Tibial artery (tissue), 4 donors: ENCODE data around the gene SLC7A14.

Source experiments
- DNase-seq, 2 donors: peaks; one replicate each; pipeline ENCODE4 v3.0.0-alpha.2; 2019
- H3K27ac ChIP-seq, 2 donors: fragments of 200-600 bp; sonication (generic) in 1 of 2; 1 replicate in 1 of 2; 2 replicates in 1 of 2; pipeline ENCODE4 v1.5.1; 2018 to 2019; ENCODE audit warnings: mild to moderate bottlenecking in 1 of 2
- H3K27me3 ChIP-seq, 2 donors: fragments of 200-600 bp; sonication (generic) in 1 of 2; one replicate each; pipeline versions ENCODE4 v1.5.1 to v1.6.0; 2016 to 2019
- H3K36me3 ChIP-seq, 3 donors: fragments of 200-600 bp; sonication (generic) in 2 of 3; one replicate each; pipeline ENCODE4 v1.5.1; 2016 to 2019; ENCODE audit warnings: mild to moderate bottlenecking in 2 of 3
- H3K4me1 ChIP-seq, 4 donors: fragments of 200-600 bp; sonication (generic) in 2 of 4; 1 replicate in 3 of 4; 2 replicates in 1 of 4; pipeline ENCODE4 v1.5.1; 2016 to 2019
- H3K4me3 ChIP-seq, 2 donors: fragments of 200-600 bp; sonication (generic) in 1 of 2; 1 replicate in 1 of 2; 2 replicates in 1 of 2; pipeline ENCODE4 v1.5.1; 2018 to 2019; ENCODE audit warnings: mild to moderate bottlenecking in 2 of 2
- H3K9me3 ChIP-seq, 3 donors: fragments of 200-600 bp; sonication (generic) in 1 of 3; one replicate each; pipeline ENCODE4 v1.5.1; 2016 to 2019
- intact Hi-C: fragments of 100-400 bp; cut with DNase I; formaldehyde crosslinking; loops from one replicate; pipeline ENCODE4 v1.15.0; 2023; ENCODE audit warnings: low total_unique reads
- TF ChIP-seq, protein P1 (sequence below), 2 experiments: fragments of 200-600 bp in 1 of 2; fragments of 450-650 bp in 1 of 2; IDR thresholded peaks; one replicate each; pipeline ENCODE4 v1.5.1; 2017 to 2019; ENCODE audit warnings: antibody characterized with exemption in 2 of 2, mild to moderate bottlenecking in 1 of 2, moderate library complexity in 1 of 2

SLC7A14 gene

DNA sequence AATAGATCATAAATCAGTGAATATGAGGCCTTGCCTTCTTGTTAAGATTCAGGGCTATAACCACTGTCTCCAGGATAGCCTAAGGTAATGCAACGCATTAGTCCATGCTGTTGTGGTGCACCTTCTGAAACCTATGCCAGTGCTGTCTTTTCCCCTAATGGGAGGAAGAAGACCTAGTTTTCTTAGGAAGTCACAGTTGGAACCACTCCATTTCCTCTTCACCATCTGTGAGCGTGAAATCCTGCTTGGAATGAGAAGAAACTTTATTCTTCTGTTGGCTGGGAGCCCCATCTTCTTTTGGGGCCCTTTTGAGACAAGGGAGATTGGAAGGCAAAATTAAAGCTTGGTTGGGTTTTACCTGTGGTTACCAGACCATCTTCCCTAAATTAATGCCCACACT, 25.9 kb upstream of the SLC7A14 start:
- H3K27me3 ChIP-seq = no peaks in the 10 kb centered on the region
- H3K4me1 ChIP-seq = peaks cover 0 to 12% (median 7%) of the 10 kb centered on the region in 4 donors
- TF ChIP-seq, protein P1, sequence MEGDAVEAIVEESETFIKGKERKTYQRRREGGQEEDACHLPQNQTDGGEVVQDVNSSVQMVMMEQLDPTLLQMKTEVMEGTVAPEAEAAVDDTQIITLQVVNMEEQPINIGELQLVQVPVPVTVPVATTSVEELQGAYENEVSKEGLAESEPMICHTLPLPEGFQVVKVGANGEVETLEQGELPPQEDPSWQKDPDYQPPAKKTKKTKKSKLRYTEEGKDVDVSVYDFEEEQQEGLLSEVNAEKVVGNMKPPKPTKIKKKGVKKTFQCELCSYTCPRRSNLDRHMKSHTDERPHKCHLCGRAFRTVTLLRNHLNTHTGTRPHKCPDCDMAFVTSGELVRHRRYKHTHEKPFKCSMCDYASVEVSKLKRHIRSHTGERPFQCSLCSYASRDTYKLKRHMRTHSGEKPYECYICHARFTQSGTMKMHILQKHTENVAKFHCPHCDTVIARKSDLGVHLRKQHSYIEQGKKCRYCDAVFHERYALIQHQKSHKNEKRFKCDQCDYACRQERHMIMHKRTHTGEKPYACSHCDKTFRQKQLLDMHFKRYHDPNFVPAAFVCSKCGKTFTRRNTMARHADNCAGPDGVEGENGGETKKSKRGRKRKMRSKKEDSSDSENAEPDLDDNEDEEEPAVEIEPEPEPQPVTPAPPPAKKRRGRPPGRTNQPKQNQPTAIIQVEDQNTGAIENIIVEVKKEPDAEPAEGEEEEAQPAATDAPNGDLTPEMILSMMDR (IDR thresholded peaks at IDR 0.05) = no peak
- H3K27ac ChIP-seq = no peak overlapping the region
- no peak for DNase-seq
- H3K9me3 ChIP-seq = no peaks in the 10 kb centered on the region
- no peaks in the 10 kb centered on the region for H3K36me3 ChIP-seq
- intact Hi-C loops = loop anchor here (2.0 kb wide), 1 partner anchor 65 kb away; no protein-coding TSS in a partner anchor
- H3K4me3 ChIP-seq = no peak overlapping the region

DNA sequence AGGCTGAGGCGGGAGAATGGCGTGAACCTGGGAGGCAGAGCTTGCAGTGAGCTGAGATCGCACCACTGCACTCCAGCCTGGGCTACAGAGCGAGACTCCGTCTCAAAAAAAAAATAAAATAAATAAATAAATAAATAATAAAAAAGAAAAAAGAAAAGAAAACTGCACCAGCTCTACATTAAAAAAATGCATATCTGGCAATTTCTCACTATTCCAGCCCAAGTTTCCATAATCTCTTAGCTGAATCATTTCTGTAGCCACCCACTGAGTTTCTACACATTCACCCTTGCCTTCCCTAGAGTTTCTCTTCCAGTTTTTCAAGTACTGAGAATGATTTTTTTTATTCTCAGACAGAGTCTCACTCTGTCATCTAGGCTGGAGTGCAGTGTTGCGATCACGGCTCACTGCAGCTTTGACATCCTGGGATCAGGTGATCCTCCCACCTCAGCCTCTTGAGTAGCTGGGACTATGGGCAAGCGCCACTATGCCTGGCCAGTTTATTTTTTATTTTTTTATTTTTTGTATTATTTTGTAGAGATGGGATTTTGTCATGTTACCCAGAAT, 24.5 kb upstream of the SLC7A14 start:
- intact Hi-C loops = loop anchor here (2.0 kb wide), 1 partner anchor 64 kb away; no protein-coding TSS in a partner anchor

DNA sequence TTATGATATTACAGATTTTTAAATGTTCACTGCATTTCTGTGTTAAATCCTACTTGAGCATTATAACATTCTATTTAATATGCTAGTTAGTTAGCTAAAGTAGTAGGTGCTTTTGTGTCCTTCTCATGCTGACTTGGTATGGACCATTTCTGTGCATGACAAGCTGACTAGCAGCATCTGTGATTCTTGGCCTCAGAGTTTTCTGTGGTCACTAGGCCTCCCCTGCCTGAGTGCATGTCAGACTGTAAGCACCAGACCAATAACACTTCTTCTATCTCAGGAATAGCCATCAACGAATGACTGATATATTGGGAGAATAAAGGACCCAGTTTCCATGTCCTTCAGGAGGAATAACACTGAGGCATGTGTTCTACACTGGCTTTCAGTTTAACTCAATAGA, 22.6 kb upstream of the SLC7A14 start:
- intact Hi-C loops = no loop called here
- Histone ChIP-seq H3K4me3 (no peak overlapping the region), H3K27me3 (no peaks in the 10 kb centered on the region), H3K27ac (no peak overlapping the region), H3K4me1 (no peaks in the 10 kb centered on the region), H3K9me3 (no peaks in the 10 kb centered on the region), H3K36me3 (no peaks in the 10 kb centered on the region)
- TF ChIP-seq, protein P1 (IDR thresholded peaks at IDR 0.05) = no peak
- no peak for DNase-seq

More for the DNA sequence above, 24.5 kb upstream of the SLC7A14 start:
- no peak overlapping the region for H3K4me3 ChIP-seq
- H3K36me3 ChIP-seq = no peaks in the 10 kb centered on the region
- no peak overlapping the region for H3K27ac ChIP-seq
- H3K27me3 ChIP-seq = no peaks in the 10 kb centered on the region
- TF ChIP-seq, protein P1 (IDR thresholded peaks at IDR 0.05) = no peak
- H3K4me1 ChIP-seq = peaks cover 0 to 12% (median 7%) of the 10 kb centered on the region in 4 donors
- no peak for DNase-seq
- no peaks in the 10 kb centered on the region for H3K9me3 ChIP-seq

DNA sequence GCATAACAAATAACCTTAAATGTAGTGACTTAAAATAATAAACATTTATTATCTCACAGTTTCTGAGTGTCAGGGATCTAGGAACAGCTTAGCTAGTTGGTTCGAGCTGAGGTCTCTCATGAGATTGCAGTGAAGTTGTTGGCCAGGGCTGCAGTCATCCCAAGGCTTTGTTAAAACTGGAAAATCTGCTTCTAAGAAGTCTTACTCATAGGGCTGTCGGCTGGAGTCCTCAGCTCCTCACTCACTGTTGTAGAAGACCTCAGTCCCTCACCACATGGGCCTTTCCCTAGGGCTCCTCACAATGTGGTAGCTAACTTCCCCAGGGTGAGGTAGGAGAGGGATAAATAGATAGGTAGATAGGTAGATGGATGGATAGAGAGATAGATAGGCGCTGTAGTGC, 20.8 kb upstream of the SLC7A14 start:
- no peak overlapping the region for H3K27ac ChIP-seq
- H3K4me3 ChIP-seq = no peak overlapping the region
- no peaks in the 10 kb centered on the region for H3K27me3 ChIP-seq
- no peaks in the 10 kb centered on the region for H3K4me1 ChIP-seq
- TF ChIP-seq, protein P1 (IDR thresholded peaks at IDR 0.05) = no peak
- H3K36me3 ChIP-seq = no peaks in the 10 kb centered on the region
- no peak for DNase-seq
- intact Hi-C loops = no loop called here
- no peaks in the 10 kb centered on the region for H3K9me3 ChIP-seq

DNA sequence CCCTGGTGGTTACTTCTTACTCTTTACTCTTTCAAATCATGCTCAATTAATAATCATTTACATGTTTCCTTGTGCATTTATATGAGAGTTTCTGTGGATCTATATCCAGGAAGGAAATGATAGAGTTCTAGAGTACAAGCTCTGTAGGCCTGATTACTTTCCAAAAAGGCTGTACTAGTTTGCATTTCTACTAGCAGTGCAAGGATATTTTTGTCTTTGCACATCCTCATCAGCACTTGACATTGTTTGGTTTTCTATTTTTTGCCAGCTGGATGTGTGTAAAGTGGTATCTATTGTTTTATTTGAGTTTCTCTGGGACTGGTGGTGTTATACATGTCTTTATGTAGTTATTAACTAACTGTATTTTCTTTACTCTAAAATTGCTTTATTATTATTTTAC, 19.6 kb upstream of the SLC7A14 start:
- no peak for DNase-seq
- H3K36me3 ChIP-seq = no peaks in the 10 kb centered on the region
- no peaks in the 10 kb centered on the region for H3K27me3 ChIP-seq
- H3K4me1 ChIP-seq = no peaks in the 10 kb centered on the region
- H3K27ac ChIP-seq = no peak overlapping the region
- intact Hi-C loops = no loop called here
- H3K4me3 ChIP-seq = no peak overlapping the region
- H3K9me3 ChIP-seq = no peaks in the 10 kb centered on the region
- TF ChIP-seq, protein P1 (IDR thresholded peaks at IDR 0.05) = no peak
